ENCODE measurements around the gene PRKN.
"Not testable (repeated sequence)": the region's sequence is repeated elsewhere in the genome, so short reads cannot be mapped to it uniquely, and the experiment has no call there.

The PRKN gene

GRCh38 chr6:161313940-161314509 is 1413.5 kb downstream of the PRKN start:
- H3K36me3 ChIP-seq (ENCODE audit: control insufficient read depth, insufficient read depth, low read length): no peaks in the 10 kb centered on the region
- H3K4me1 ChIP-seq (ENCODE audit: control insufficient read depth, insufficient read depth, low read length): no peaks in the 10 kb centered on the region
- no peak overlapping the region for H3K4me3 ChIP-seq (ENCODE audit: low read length)
- H3K9ac ChIP-seq (ENCODE audit: low read length): no peak overlapping the region
- no peaks in the 10 kb centered on the region for H3K27me3 ChIP-seq (ENCODE audit: control insufficient read depth, insufficient read depth, low read length)
- no peak overlapping the region for H3K27ac ChIP-seq (ENCODE audit: low read depth, low read length)

GRCh38 chr6:161313475-161313874 is 1414.1 kb downstream of the PRKN start:
- not testable (repeated sequence) for H3K4me1 ChIP-seq (ENCODE audit: control insufficient read depth, insufficient read depth, low read length); H3K36me3 ChIP-seq (ENCODE audit: control insufficient read depth, insufficient read depth, low read length); H3K27ac ChIP-seq (ENCODE audit: low read depth, low read length)

GRCh38 chr6:161309774-161310173 is 1417.8 kb downstream of the PRKN start:
- not testable (repeated sequence) for H3K9ac ChIP-seq (ENCODE audit: low read length); H3K36me3 ChIP-seq (ENCODE audit: control insufficient read depth, insufficient read depth, low read length)

More at GRCh38 chr6:161313475-161313874, 1414.1 kb downstream of the PRKN start:
- H3K4me3 ChIP-seq (ENCODE audit: low read length); H3K27me3 ChIP-seq (ENCODE audit: control insufficient read depth, insufficient read depth, low read length); H3K9ac ChIP-seq (ENCODE audit: low read length): not testable (repeated sequence)

GRCh38 chr6:161308075-161308655 is 1419.4 kb downstream of the PRKN start:
- no peak overlapping the region for H3K27ac ChIP-seq (ENCODE audit: low read depth, low read length)
- H3K36me3 ChIP-seq (ENCODE audit: control insufficient read depth, insufficient read depth, low read length): no peaks in the 10 kb centered on the region
- no peaks in the 10 kb centered on the region for H3K4me1 ChIP-seq (ENCODE audit: control insufficient read depth, insufficient read depth, low read length)
- no peak overlapping the region for H3K9ac ChIP-seq (ENCODE audit: low read length)
- H3K4me3 ChIP-seq (ENCODE audit: low read length): no peak overlapping the region
- no peaks in the 10 kb centered on the region for H3K27me3 ChIP-seq (ENCODE audit: control insufficient read depth, insufficient read depth, low read length)

More at GRCh38 chr6:161309774-161310173, 1417.8 kb downstream of the PRKN start:
- H3K4me3 ChIP-seq (ENCODE audit: low read length); H3K27me3 ChIP-seq (ENCODE audit: control insufficient read depth, insufficient read depth, low read length); H3K4me1 ChIP-seq (ENCODE audit: control insufficient read depth, insufficient read depth, low read length); H3K27ac ChIP-seq (ENCODE audit: low read depth, low read length): not testable (repeated sequence)

- Histone ChIP-seq H3K27ac (ENCODE audit: low read depth, low read length) (no peak overlapping the region), H3K9ac (ENCODE audit: low read length) (no peak overlapping the region), H3K4me1 (ENCODE audit: control insufficient read depth, insufficient read depth, low read length) (no peaks in the 10 kb centered on the region), H3K27me3 (ENCODE audit: control insufficient read depth, insufficient read depth, low read length) (no peaks in the 10 kb centered on the region), H3K36me3 (ENCODE audit: control insufficient read depth, insufficient read depth, low read length) (no peaks in the 10 kb centered on the region), H3K4me3 (ENCODE audit: low read length) (no peak overlapping the region)
These were observed 1421.7 kb downstream of the PRKN start for GRCh38 chr6:161305860-161306259.

GRCh38 chr6:161303628-161304340 is 1423.8 kb downstream of the PRKN start:
- Histone ChIP-seq H3K27me3 (ENCODE audit: control insufficient read depth, insufficient read depth, low read length) (no peaks in the 10 kb centered on the region), H3K36me3 (ENCODE audit: control insufficient read depth, insufficient read depth, low read length) (no peaks in the 10 kb centered on the region), H3K27ac (ENCODE audit: low read depth, low read length) (no peak overlapping the region), H3K4me3 (ENCODE audit: low read length) (no peak overlapping the region), H3K9ac (ENCODE audit: low read length) (no peak overlapping the region), H3K4me1 (ENCODE audit: control insufficient read depth, insufficient read depth, low read length) (no peaks in the 10 kb centered on the region)

GRCh38 chr6:161302949-161303348 is 1424.6 kb downstream of the PRKN start:
- Histone ChIP-seq H3K27me3 (ENCODE audit: control insufficient read depth, insufficient read depth, low read length) (no peaks in the 10 kb centered on the region), H3K36me3 (ENCODE audit: control insufficient read depth, insufficient read depth, low read length) (no peaks in the 10 kb centered on the region), H3K27ac (ENCODE audit: low read depth, low read length) (no peak overlapping the region), H3K4me3 (ENCODE audit: low read length) (no peak overlapping the region), H3K4me1 (ENCODE audit: control insufficient read depth, insufficient read depth, low read length) (no peaks in the 10 kb centered on the region), H3K9ac (ENCODE audit: low read length) (no peak overlapping the region)

GRCh38 chr6:161301338-161301737 is 1426.2 kb downstream of the PRKN start:
- Histone ChIP-seq H3K4me1 (ENCODE audit: control insufficient read depth, insufficient read depth, low read length) (no peaks in the 10 kb centered on the region), H3K27me3 (ENCODE audit: control insufficient read depth, insufficient read depth, low read length) (no peaks in the 10 kb centered on the region), H3K27ac (ENCODE audit: low read depth, low read length) (no peak overlapping the region), H3K9ac (ENCODE audit: low read length) (no peak overlapping the region), H3K4me3 (ENCODE audit: low read length) (no peak overlapping the region), H3K36me3 (ENCODE audit: control insufficient read depth, insufficient read depth, low read length) (no peaks in the 10 kb centered on the region)

GRCh38 chr6:161300823-161301222 is 1426.7 kb downstream of the PRKN start:
- Histone ChIP-seq H3K36me3 (ENCODE audit: control insufficient read depth, insufficient read depth, low read length) (no peaks in the 10 kb centered on the region), H3K27ac (ENCODE audit: low read depth, low read length) (no peak overlapping the region), H3K27me3 (ENCODE audit: control insufficient read depth, insufficient read depth, low read length) (no peaks in the 10 kb centered on the region), H3K4me1 (ENCODE audit: control insufficient read depth, insufficient read depth, low read length) (no peaks in the 10 kb centered on the region), H3K9ac (ENCODE audit: low read length) (no peak overlapping the region), H3K4me3 (ENCODE audit: low read length) (no peak overlapping the region)

GRCh38 chr6:161299726-161300125 is 1427.8 kb downstream of the PRKN start:
- Histone ChIP-seq H3K27me3 (ENCODE audit: control insufficient read depth, insufficient read depth, low read length) (no peaks in the 10 kb centered on the region), H3K27ac (ENCODE audit: low read depth, low read length) (no peak overlapping the region), H3K9ac (ENCODE audit: low read length) (no peak overlapping the region), H3K4me1 (ENCODE audit: control insufficient read depth, insufficient read depth, low read length) (no peaks in the 10 kb centered on the region), H3K4me3 (ENCODE audit: low read length) (no peak overlapping the region), H3K36me3 (ENCODE audit: control insufficient read depth, insufficient read depth, low read length) (no peaks in the 10 kb centered on the region)
